Left colon (tissue), 2 donors: ENCODE measurements around the gene FBF1. TPM values are rescaled to one million over a fixed set of nuclear protein-coding genes. Genes with fewer than 3 reads are reported as not detected.
A peak's percentile ranks its signal among the peaks of the same experiment; 100 is the strongest.

Experiments
- ATAC-seq: fragments of 200-7000 bp; cut with Tn5 transposase; one replicate; pipeline ENCODE4 v1.9.1; 2020; ENCODE audit warnings: mild to moderate bottlenecking, moderate library complexity
- DNase-seq, 2 donors: peaks; one replicate each; pipeline ENCODE4 v3.0.0-alpha.2; 2020
- intact Hi-C, 2 donors: fragments of 100-400 bp; cut with DNase I in 1 of 2; cut with micrococcal nuclease in 1 of 2; formaldehyde crosslinking; loops; one replicate each; pipeline versions ENCODE4 v1.11.2 to v1.14.0; 2022; cut with DNase I, micrococcal nuclease
- total RNA-seq, 2 donors: library from RNA; stranded (reverse); fragmentation: NEBNext Ultra II Directional; extraction: Animal tissue kit (Norgen Biotek cat#: 25700); gene quantifications; one replicate each; pipeline ENCODE4 v1.2.1, GENCODE V29; 2021
- donor health status: DM: no; HTN: no; CAD: no.
- donor health status: DM: yes; HTN: yes; CAD: no.

Gene FBF1
- total RNA-seq, 2 donors from 2014 or later = 5.2 to 5.5 TPM

DNA sequence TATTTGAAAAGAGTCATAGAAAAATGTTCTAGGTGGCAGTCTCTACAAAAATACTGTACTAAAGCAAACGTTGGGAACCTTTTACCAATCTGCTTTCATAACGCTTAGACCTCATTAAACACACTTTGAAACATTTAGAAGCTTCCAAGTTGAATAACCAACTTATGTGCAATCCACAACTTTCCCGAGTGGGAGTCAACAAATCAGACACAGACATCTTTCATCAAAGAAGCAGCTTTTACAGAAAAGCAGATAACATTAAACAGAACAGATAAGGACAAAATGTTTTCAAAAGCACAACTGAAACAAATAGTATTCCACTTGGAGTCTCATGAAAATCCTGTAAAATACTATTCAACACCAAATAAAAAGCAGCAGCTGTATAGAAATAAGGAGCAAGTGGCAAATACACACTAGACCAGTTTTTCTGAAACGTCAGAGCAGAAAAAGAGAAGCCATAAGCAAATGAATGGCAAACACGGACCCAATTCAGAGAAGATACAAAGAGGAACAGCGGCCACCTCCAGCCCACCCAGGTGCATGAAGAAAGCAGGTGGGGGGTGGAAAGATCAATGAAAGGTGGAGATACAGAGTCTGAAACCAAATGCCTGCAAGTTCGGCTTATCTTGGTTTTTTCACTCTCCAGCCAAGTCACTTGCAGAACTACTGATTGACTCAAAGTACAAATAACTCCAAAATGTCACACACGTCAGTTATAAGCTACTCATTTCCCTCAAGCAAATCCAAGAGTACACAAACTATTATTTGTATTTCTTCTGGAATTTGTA lies 18.4 kb upstream of the FBF1 start:
- no peak for DNase-seq
- intact Hi-C loops = no loop called here
- no peak for ATAC-seq

DNA sequence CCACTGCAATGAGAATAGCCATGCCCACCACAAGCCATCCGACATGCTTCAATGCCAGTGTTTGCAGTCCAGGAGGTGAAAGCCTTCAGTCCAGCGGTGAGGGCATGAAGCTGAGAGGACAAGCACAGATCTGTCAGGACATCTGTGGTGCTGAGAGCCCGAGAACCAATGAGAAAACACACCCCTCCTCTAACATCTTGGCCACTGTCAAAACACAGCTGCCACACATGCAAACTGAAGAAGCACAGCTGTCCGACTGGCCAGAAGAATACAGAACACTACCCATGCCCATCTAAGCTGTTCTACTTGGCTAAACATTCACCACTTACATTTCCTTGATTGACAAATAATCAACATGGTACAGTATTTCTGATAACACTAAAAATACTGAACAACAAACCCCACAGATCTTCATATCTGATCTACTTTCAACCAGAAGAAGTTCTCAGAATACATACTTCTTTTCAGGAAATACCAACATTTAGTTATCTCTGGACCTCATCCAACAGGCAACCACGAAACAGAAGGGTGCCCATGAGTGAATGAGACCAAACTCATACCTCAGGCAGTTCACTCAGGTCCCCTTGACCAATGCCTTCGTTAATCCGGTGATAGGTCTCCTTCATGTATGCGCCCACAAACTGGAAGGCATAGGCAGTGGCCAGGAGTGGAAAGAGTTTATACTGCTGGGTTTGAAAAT lies 10.2 kb upstream of the FBF1 start:
- no peak for DNase-seq
- intact Hi-C loops = no loop called here

DNA sequence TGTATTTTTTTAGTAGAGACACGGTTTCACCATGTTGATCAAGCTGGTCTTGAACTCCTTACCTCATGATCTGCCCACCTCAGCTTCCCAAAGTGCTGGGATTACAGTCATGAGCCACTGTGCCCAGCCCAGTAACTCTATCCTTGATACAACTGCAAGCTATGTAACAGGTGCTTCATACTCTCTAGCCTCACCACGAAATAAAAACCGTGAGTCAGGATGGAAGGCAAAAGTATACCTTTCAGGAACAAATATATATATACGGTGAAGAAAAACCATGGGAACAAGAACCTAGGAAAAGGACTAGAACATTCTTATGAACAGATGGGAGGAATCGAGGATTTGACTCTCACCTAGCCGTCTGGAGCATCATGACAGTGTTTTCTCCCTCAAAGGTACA lies 9.6 kb upstream of the FBF1 start:
- intact Hi-C loops = no loop called here
- ATAC-seq (no peak), DNase-seq (no peak)

More for the DNA sequence above, 10.2 kb upstream of the FBF1 start:
- ATAC-seq = no peak

DNA sequence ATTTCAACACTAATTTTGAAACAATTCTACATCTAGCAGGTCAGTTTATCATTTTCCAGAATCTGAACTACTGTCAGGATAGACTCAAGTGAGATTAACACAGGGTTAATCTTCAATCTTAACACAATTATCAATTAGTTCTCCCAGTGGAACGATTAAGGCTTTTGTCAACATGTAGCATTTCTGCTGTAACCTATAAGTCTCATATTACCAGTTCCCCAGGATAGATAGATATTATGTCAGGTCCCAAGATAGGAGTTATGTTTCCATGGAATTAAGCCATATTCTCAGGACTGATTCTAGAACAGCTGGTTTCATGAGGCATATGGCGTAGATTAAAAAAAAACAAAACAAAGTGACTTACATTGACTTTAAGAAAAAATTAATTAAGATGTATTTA lies 4.4 kb upstream of the FBF1 start:
- intact Hi-C loops = no loop called here
- no peak for DNase-seq
- ATAC-seq = no peak

DNA sequence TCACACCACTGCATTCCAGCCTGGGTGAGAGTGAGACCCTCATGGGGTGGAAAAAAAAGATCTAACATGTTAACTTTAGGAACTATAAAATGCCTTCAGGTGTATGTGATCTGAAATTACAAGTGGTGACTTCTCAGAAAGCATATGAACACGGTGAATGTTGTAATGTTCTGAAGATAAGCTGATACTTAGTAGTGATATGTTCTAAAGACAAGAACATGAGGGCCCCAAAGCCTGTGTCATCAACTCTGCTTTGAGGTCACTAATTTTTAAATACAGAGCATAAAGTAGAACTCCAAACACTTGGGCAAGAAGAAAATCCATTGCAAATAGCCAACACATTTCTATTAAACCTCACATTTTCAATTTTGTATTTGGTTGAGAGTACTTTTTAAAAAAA lies 2.6 kb upstream of the FBF1 start:
- DNase-seq = no peak
- intact Hi-C loops = no loop called here
- no peak for ATAC-seq

DNA sequence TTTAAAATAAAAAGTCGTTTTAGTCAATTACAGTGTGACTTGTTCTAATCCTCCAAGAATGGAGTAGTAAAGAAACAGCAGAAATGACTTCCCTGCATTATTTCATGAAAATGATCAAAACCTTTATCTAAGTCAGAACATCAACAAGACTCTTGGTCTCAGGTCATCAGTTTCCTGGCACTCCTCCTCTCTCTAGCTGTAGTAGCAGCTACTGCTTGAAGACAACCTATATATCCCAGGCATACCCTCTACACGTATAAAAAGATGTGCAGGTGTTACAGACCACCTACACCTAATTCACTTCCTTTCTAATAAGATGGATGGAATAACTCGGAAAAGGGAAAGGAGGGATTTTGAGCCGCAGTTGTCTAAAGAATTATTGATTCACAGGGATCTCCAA lies 1.6 kb upstream of the FBF1 start:
- no peak for DNase-seq
- intact Hi-C loops = no loop called here
- ATAC-seq = no peak

DNA sequence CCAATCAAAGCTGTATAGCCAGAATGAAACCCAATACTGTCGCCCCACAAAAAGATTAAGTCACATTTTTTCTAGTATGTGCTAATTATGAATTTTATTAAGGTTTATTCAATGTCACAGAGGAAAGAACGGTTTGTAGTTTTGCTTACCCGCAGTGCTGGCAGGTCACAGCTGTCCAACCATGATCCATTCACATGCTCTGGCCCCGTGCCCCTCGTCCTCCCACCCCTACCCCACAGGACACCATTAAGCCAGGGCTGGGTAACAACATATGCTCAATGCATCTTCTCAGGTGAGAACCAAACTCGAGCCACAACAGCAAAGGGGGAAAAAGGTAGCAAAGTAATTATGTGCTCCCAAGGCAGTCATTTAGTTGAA lies 589 bp upstream of the FBF1 start:
- ATAC-seq (no peak), DNase-seq (no peak)
- intact Hi-C loops = no loop called here

DNA sequence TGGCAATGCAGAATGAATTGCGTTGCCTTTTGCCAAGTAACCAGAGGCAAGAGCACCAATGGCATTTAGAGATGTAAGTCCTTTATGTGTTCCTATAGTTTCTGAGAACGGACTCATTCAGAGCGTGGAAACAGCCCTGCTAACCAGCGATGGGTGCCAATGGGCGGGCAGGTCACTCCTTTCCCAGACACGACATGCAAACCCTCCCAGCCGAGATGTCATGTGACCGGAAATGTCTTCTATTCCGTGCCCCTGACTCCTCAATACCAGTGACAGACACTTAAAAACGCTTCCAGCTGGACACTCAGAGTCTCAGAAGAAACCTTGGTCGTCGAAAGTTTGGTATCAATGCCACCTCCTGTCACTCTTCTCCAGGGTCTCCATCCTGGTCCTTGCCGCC lies 3.2 kb downstream of the FBF1 start:
- no peak for ATAC-seq
- DNase-seq = no peak
- intact Hi-C loops = no loop called here

DNA sequence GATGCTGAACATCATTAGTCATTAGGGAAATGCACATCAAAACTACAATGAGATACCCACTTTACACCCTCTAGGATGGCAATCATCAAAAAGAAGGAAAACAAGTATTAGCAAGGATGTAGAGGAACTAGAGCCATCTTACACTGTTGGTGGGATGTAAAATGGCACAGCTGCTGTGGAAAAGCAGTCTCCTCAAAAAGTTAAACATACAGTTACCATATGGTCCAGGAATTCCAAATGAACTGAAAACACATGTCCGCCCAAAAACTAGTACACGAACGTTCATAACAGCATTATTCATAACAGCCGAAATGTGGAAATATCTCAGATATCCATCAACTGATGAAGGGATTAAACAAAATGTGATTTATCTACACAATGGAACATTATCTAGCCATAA lies 7.0 kb downstream of the FBF1 start:
- ATAC-seq (no peak), DNase-seq (no peak)
- intact Hi-C loops = no loop called here

DNA sequence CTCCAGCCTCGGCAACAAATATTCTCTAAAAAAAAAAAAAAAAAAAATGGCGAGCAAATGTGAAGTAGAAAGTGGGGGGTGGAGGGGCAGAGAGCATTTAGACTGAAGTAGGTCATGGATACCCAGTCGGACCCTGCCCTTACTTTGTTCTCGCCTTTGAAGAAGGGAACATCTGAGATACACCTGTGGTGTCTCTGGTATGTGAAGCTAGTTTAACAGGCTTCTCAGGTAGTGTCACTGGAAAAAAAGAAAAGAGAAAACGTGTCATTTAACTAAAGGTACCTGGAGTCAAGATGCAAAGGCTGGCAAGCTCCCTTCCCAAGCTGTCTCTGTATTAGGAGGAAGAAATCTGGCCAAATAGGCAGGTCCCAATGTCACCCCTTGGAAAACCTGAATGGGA lies 8.0 kb downstream of the FBF1 start:
- intact Hi-C loops = no loop called here
- no peak for DNase-seq
- ATAC-seq = no peak

DNA sequence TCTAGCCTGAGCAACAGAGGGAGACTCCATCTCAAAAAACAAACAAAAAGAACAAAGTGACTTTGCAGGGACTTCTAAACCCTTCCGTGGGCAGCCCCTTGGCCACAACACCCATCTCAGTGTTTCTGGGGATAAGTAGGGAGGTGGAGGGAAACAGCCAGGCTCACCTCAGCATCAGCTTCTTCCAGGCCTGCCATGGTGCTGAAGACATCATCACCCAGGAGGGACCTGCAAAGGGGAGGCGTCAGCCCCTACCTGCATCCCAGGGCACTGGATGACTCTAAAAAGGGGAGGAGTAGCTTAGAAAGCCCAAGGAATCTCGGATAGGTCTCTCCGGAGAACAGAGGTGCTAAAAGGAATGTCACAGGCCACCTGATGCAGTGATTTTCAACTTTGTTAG lies 9.8 kb downstream of the FBF1 start:
- intact Hi-C loops = no loop called here
- no peak for DNase-seq
- ATAC-seq = no peak

DNA sequence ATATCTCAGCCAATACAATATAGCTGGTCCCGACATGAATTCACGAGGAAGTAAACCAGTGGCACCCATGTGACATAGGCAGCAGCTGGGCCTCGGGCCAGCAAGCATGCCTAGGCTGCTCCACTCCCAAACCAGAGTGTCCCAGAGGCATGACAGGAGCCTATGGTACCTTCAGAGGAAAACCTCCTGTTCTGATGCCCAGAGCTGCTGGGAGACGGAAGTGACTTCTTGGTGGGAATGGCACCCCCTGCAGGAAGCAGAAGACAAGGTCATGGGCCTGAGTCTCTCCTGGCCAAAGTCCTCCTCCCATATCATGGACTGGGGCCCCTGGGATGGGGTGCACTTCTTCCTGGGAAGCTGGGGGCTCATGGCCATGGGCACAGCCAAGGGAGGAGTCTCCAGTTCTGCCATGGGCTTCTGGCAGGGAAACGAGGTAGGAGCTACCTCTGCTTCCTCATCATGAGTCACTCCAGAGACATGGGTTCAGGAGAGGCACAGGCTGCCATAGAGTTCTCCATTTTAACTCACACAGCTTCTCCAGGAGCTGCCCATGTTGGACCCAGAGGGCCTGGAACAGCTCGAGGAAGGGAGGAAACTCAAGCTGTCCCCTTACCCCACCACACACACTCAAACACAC lies 13.4 kb downstream of the FBF1 start:
- intact Hi-C loops = no loop called here
- DNase-seq (peak in 1 of 2 donors; percentile 36), ATAC-seq (peak; percentile 67)

DNA sequence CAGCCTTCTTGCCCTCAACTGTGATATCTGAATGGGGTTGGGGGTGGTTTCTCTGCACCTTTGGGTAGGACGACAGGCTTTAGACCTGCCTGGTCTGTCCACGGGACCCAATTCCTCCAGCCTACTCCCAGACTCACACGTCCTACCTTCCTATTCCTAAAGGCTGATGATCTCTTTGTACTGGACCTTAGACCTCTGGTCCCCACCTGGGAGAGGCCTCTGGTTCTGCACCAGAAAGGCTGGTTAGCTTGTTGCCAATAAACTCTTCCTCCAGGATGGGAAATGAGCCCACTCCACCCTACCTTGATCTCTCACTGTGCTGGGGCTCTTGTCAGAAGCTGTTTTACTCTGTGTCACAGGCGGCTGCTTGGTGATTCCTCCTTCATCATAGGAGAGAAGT lies 14.4 kb downstream of the FBF1 start:
- intact Hi-C loops = no loop called here
- ATAC-seq = no peak
- DNase-seq = no peak

DNA sequence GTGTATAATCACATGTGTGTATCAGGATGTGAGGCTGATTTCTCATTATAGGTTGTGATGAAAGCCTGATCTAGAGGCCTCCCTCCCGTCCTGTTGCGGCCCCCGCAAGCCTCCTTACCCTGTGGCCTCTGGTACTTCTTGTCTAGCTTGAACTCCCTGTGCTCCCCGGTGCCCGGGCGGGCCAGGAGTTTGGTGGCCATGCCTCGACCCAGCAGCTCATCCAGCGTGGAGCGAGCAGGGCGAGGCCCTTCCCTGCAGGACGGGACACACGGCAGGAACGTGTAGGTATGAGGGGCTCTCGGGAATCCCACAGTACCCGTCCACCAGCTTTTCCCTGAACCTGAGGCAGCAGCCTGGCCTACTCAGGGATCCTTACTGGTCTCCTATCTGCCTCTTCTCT lies 14.9 kb downstream of the FBF1 start:
- DNase-seq = no peak
- ATAC-seq = no peak
- intact Hi-C loops = no loop called here

DNA sequence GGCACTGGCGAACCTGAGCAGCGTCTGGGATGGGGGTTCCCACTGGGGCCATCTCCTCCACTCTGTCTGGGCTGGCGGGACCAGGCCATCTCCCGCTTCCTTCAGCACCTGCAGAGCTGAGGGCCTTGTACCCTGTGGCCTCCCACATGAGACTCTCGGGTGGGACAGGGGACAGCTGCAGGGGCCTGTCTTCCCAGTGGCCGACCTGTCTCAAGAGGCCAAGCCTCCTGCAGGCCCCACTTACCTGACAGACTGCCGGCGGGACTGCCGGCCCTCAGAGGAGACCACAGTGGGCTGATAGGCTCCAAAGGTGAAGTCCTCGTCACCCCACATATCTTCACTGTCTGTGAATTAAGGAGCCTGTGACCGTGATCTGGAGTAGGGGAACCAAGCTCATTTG lies 15.7 kb downstream of the FBF1 start:
- ATAC-seq (no peak), DNase-seq (no peak)
- intact Hi-C loops = no loop called here

DNA sequence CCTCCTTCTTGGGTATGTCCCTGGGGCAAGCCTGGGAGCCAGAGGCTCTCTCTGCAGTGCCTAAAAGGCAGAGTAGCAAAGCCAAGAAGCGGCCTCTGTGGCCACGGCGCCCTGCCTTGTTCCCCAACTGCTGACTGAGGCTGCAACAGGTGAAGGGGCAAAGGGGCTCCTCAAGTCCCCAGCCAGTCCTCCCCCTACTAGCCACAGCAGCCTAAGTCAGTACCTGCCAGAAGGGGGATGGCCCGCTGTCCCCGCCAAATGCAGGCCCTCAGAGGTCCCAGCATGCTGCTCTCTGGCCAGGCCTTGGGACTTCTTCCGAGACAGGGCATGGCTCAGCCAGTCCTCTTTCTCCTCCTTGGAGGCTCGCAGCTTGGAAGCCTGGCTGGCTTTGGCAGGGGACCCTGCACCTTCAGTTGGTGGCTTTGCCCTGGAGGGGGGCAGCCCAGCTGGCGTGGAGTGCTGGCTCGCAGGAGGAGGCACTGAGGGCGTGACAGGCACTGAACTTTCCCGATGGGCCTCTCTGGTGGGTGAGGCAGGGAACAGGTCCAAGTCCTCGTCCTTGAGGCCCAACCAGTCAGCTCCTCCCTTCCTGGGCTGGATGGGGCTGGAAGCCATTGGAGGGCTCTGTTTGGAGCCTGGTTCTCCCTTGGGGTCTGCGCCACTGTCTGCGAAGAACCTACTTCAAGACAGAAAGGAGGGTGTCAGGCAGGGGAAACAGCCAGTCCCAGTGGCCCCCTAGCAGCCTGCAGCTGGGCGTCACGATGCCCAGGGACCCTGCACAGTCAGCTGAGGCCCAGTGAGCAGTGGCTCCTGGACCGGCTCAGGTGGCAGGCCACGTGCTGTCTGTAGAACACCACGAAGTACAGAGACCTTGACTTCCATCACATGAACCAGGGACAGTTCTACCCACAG lies 17.6 kb downstream of the FBF1 start:
- intact Hi-C loops = no loop called here
- peak; percentile 86 for ATAC-seq
- DNase-seq = peak in 1 of 2 donors; percentile 44

DNA sequence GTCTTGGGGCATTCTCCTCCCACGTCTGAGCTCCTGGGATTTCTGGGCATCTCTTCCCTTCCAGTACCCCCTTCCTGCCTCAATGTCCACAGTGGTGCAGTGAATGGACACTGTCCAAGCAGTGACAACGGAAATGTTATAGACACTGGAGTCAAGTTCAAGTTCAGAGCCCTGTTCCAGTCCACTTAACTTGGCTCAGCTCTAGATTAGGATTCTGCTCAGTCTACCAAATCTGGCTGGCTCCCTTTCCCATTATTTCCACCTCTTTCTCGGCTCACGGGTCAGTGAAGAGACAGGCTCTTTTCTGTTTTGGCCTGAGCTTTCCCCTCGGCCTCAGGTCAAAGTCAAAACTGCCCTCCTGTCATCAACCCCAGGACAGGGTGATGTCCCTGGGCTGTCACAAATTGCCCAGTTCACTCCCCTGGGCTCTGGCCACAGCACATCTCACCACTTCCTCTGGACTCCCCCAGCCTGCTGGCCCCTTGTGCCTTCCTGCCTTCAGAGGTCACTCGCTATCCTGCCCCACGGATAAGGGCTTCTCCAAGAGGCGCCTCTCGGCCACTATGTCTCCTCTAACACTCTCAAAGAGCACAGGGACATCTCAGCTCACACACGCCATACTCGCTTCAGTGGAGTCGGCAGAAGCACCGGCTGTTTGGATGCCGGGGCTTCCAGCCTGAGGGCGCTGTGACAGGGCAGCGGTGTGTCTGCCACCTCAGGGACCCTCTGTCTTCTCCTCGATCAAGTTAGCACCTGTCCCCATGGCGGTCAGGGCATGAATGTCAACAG lies 18.5 kb downstream of the FBF1 start:
- intact Hi-C loops = no loop called here
- no peak for ATAC-seq
- no peak for DNase-seq

DNA sequence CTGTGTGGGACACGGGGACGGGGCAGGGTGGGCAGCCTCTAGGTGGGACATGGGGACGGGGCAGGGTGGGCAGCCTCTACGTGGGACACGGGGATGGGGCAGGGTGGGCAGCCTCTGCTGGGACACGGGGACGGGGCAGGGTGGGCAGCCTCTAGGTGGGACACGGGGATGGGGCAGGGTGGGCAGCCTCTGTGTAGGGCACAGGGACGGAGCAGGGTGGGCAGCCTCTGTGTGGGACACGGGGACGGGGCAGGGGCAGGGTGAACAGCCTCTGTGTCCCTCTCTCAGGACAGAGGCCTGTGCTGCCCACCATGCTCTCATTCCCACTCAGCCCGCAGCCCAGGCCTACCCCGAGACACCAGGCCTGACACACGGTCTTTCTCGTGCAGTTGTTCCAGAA lies 19.2 kb downstream of the FBF1 start:
- DNase-seq = no peak
- ATAC-seq = no peak
- intact Hi-C loops = no loop called here
